ENCODE measurements around the gene TGM1.
A peak's percentile ranks its signal among the peaks of the same experiment; 100 is the strongest.

The TGM1 gene

DNA sequence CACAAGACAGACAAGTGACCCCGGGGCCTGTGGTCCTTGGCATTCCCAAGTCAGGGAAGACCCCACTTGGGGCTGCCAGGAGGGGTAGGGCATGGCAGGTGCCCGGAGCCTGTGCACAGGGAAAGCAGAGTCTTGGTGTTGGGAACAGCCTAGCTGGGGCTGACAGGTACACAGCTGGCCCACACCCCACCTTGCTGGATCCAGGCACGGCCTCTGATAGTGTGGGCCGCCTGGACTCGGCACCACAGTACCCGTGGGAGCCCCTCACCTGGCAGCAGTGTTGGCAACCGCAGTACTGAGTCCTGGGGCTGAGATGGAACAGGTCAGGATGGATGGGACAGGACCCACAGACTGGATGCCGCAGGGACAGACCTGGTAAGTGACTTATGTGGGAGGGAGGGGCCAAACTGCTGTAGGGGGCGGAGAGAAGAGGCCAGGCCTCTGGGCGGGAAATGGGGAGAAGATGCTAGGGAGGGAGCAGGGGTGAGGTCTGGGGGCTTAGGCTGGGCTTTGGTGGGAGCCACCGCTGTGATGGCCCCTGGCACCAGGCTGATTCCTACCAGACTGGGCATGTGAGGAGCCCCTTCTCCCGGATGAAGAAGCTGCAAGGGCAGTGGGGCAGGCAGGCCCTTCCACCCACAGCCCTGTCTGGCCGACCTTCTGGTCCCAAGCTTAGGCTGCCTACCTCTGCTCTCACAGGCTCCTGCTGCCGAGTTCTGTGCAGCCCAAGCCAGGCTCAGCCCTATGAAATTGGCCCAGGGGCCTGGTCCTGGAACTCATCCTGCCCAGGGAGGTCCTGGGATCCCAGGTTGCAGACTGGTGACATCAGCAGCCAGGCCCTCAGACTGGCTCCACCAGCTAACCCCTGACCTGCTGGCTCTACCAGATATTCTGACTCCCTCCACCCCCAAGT, at the start of gene TGM1:
Gene TGM1, minus strand, starts transcription at position 357 of the 913 bp plus-strand sequence. CDS start 825 bp downstream, outside the sequence.
- no peak for DNase-seq

DNA sequence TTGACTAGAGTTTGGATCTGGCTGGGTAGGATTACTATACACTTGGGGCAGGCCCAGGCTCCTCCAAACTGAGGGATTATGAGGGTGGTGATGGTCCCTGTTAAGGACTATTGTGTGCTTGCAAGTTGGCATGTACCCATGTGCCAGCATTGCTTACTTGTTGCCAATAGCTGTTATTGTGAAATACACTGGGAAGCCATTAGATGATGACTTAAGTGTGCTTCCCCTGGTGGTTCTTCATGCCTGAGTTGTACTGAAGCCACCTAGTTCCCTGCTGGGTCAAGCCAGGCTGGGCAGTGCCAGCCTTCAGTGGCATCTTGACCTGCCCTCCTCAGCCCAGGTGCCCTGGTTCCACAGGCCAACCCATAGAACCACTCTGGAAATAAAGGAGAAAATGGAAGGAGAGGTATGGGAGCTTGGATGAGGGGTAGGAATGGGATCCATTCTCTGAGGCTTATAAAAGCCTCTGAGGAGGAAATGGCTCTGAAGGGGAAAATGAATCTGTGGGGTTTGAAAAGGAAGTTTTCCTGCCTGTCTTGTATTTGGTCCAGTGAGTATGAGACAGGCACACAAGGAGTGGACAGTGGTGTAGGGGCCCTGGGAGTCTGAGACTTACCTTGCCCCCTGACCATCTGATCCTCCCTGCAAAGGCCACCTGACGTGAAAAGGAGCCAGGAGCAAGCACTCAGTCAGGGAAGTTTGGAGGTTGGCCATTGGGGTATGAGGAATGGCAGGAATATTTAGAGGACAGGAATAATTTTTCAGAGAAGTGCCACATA, 49.0 kb upstream of the TGM1 start:
- DNase-seq: peak in 1 of 58 donors; percentile 29

GRCh38 chr14:24310646-24311604, 47.9 kb upstream of the TGM1 start, which contains the start of gene LTB4R:
Gene LTB4R, plus strand, starts transcription at chr14:24311502. Its CDS starts 4,150 bp downstream, at chr14:24315652.
- peak in 51 of 58 donors; percentile 24 to 83 (median 64) for DNase-seq

- DNase-seq: no peak
Measured at GRCh38 chr14:24310265-24310645, 47.3 kb upstream of the TGM1 start.

DNA sequence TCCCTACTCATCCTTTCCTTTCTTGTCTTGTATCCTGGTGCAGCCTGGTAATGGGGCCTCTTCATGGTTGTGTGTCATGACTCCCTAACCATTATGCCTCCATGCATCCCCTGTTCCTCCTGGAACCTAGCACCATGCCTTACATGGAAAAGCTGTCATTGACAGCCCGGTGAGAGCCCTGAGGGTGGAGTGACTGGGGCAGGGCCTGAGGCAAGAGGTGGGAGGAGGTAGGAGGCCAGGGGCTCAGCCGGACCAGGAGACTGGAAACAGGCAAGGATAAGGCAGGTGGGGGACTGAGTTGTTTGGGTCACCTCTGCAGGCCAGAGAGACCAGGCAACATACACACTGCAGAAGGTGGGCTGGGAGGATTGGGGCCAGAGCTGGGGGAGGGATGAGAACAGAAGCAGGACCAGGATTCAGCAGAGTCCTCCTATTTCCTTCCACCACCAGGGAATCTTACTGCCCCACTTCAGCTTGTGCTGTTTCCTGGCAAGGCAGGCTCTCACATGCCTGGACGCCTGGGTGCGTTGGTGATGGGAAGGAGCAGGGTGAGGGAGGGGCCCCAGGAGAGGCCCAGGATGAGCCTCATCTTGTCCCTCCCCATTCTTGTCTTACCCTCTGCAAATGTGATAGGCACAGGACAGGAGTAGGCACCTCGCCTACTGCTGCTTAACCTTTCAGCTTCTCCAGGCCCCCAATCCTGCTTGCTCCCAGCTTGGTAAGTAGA, 46.7 kb upstream of the TGM1 start, which contains the start of gene LTB4R2:
Gene LTB4R2, plus strand, starts transcription at position 603 of the 727 bp plus-strand sequence. CDS start 525 bp downstream, outside the sequence.
- no peak for DNase-seq

DNA sequence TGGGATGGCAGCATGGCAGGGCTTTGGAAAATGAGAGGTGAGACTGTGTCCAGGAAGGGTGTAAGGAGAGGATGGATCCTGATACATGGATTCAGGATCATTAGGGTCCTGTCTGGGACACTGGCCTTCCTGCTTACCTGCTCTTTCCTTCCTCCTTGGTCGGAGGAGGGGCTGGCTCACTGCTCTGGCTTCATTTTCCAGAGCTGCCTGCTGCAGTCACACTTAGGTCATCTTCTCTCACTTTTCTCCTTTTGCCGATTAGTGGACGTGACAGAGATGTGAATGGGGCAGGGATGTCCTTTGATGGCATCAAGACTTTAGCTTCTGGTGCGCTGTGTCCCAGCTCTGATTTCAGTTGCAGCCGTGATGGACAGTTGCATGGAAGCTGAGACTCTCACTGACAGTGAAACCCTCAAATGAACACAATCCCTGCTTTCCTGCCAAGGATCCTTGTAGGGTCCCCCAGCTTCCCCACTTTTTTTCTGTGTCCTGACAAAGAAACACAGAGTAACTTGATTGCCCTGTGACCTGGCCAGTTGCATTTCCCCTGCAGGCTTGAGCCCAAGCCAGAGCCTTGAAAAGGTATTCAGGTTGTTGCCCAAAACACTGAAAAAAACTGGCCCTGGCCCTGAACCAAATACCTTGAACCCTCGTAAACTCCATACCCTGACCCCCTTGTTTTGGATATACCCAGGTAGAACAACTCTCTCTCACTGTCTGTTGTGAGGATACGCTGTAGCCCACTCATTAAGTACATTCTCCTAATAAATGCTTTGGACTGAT, 45.6 kb upstream of the TGM1 start:
- DNase-seq: peak in 1 of 58 donors; percentile 13

DNA sequence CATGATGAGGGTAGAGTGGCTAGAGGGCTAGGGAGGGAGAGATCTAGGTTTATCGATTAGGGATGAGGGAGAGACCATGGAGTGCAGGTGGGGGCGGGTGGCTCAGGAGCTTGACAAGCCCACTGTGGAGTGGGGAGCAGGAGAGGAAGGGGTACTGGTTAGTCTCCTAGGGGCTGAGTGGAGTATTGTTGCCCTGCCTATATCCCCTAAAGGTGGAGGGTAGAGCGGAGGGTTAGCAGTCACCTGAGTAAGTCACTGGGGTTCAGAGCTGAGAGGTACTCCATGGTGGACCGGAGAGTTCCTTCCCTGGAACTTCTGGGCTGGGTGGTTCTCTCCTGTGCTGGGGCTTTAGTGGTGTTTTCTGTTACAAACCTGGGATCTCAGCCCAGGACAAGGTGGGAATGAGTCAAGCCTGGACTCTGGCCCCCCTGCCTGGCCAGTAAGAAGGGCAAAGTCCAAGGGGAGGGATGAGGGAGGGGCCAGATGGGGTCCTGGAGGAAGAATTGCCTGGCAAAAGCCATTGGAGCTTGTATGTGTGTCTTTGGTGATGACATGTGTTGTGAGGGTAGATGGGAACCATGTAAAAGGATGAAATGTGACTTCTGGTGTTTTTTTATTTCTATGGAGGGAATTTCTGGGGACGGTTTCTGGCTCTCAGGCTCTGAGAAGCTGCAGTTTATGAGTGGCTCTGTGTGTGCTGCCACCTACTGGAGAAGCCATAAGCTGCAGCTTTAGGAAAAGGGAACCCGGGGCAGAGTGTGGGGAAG, 44.8 kb upstream of the TGM1 start, which contains the start of gene CIDEB:
Gene CIDEB, minus strand, starts transcription at position 403 of the 767 bp plus-strand sequence. Its CDS starts 119 bp downstream, at position 284.
- peak in 35 of 58 donors; percentile 9 to 64 (median 26) for DNase-seq

DNA sequence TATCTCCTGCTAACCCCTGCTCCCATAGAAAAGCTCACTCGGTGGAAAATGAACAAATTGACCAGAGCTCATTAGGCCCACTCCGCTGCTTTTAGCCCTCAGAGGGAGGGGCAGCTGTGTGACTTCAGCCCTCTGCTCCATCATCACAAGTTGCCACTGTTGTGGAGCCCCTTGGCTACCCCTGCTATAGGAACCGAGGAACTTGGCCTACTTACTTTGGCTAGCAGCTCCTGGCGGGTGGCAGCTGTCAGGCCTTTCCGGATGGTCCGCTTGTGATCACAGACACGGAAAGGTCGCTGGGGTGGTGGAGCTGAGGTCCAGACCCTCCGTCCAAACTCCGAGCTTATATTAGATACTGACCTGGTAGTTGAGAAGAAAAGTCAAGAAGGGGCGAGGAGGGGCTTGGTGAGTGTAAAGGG, 44.2 kb upstream of the TGM1 start:
- no peak for DNase-seq

DNA sequence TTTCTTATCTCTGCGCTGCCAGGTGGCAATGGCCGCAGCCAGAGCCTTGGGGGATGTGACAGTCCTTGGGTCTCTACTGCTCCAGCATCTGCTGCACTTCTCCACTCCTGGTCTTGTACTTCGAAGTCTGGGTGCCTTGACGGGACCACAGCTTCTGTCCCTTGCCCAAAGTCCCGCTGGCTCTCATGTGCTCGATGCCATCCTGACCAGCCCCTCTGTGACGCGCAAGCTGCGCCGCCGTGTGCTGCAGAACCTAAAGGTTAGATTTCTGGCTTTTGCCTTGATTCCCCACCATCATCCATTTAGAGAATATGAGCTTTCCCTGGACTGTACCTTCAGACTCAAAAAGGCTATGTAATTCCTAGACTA, 41.0 kb upstream of the TGM1 start:
- no peak for DNase-seq

DNA sequence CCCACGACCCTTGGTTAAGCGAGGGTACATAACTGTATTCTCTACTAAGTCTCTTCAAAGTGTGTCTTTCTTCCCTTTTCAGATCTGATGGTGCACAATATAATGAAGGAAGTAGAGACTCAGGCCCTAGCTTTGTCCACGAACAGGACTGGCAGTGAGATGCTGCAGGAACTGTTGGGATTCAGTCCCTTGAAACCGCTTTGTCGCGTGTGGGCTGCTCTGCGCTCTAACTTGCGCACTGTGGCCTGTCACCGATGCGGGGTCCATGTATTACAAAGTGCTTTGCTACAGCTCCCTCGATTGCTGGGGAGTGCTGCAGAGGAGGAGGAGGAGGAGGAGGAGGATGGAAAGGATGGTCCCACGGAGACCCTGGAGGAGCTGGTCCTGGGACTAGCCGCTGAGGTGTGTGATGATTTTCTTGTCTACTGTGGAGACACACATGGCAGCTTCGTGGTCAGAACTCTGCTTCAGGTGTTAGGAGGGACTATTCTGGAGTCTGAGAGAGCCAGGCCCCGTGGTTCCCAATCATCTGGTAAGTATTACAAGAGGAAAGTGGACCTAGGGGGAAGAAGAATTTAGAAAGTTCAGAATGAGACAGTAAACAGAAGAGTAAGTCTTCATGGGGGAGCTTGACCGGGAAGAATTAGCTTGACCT, 37.5 kb upstream of the TGM1 start:
- no peak for DNase-seq

- DNase-seq: peak; percentile 38 to 91 (median 81)
Measured at GRCh38 chr14:24299255-24300191, 36.5 kb upstream of the TGM1 start, which contains the start of the genes DHRS1 and NOP9. Gene DHRS1, minus strand, starts transcription at chr14:24299780. Its CDS starts 674 bp downstream, at chr14:24299106. Gene NOP9, plus strand, starts transcription at chr14:24299850. Its CDS starts 105 bp downstream, at chr14:24299955.

GRCh38 chr14:24298892-24299254, 35.9 kb upstream of the TGM1 start:
- peak in 8 of 58 donors; percentile 9 to 35 (median 16) for DNase-seq

- DNase-seq: peak in 1 of 58 donors; percentile 6
Measured at GRCh38 chr14:24297190-24297964, 34.4 kb upstream of the TGM1 start.

DNA sequence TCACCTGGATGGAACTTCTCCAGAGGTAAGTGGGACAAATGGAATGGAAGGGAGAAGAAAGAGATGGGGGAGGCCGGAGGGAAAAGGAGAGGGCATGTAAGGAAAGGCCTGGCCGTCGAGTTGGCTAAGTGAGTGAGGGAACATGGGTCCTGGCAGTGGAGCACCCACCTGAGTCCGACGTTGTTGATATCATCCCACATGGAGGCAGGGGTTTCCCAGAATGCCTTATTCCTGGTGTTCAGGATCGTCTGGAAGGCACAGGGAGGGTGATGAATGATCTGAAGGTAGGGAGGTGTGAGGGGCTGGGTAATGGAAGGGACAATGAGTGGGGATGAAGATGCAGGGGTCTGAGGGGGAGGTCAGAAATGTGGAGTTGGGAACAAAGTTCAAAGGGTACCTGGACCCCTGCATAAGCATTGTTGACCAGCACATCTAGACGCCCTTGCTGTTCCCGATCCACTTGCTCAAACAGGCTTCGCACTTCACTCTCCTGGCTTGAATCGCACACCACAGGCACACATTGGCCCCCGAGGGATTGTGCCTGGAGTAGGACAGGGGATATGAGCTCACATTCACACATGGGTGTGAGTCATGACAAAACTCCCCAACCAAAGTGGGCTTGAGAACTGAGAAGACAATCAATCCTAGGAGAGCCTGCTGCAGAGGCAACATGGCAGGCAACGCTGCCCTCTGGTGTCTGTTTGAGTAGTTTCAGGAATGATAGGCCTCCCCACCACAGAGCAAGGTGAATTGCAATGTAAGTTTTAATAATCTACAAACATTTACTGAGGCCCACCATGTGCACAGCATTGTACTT, 33.6 kb upstream of the TGM1 start:
- peak in 45 of 58 donors; percentile 4 to 62 (median 38) for DNase-seq
